NCI-H2171 treated with DMSO at 0.1 percent for 48 hours (cell line): ENCODE data around the gene TMEM161A.

ENCODE experiments used
- DNase-seq: peaks from one replicate; lab custom pipeline; 2025; lab: John Stamatoyannopoulos, UW

Gene TMEM161A

DNA sequence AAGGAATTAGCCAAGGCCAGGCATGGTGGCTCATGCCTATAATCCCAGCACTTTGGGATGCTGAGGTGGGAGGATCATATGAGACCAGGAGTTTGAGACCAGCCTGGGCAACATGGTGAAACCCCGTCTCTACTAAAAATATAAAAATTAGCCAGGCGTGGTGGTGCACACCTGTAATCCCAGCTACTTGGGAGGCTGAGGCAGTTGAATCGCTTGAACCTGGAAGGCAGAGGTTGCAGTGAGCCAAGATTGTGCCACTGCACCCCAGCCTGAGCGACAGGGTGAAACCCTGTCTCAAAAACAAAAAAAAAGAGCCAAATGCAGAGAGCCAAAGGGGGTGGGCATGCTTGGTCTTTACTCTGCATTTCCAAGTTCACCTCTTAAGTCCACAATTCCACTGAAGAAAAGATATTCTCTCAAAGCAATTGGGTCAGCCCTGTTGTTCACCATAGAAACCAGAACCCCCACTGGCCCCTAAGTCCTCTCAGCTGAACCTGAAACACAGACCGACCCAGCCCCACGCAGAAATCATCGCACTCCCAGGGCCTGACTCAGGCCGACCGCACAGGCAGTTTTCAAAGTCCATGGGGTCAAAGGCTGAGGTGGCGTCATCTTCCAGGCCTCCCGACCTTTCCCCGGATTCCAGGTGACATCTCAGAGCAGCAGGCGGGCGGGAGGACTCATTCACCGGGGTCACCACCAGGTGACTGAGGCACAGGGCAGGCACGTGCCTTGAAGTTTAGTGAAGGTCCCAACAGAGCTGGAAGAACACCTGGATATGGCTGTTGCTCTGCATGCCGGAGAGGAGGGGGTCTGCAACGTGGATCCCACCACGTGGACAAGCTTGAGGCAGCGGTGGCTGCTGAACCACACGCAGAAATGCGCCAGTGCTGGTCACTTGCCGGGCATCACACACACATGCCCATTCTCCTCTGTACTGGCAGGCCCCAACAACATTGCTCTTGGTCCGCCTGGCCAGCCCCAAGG is 41.3 kb downstream of the TMEM161A start:
- DNase-seq, result no peak

DNA sequence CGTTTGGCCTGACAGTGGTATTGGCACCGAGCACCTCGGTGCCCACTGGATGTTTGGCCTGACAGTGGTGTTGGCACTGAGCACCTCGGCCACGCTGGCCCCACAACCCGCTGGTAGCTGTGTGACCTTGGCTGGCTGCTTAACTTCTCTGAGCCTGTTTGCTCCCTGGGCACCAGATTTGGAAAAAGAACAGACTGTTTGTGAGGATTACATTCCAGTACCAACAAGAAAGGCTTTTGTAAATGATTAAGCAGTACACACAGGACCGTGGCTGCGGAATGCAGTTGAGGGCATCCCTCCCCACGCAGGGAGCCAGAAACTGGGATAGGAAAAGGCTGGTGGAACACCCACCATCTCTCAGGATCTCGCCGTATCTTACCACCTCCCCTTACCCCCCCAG is 42.6 kb downstream of the TMEM161A start:
- DNase-seq, result no peak

DNA sequence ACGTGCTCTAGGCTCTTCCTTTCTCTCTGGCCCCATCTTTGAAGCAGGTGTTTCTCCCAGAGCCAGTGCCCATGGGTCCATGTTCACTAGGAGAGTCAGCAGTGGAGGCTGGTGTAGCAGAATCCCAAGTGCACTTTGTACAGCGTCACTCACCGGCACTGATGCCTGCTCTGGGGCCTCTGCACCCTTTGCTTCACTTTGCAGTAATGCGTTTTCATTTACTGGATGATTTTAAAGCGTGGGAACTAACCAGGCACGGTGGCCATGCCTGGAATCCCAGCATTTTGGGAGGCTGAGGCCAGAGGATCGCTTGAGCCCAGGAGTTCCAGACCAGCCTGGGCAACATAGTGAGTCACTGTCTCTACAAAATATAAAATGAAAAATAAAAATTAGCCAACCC is 43.8 kb downstream of the TMEM161A start:
- no peak for DNase-seq

DNA sequence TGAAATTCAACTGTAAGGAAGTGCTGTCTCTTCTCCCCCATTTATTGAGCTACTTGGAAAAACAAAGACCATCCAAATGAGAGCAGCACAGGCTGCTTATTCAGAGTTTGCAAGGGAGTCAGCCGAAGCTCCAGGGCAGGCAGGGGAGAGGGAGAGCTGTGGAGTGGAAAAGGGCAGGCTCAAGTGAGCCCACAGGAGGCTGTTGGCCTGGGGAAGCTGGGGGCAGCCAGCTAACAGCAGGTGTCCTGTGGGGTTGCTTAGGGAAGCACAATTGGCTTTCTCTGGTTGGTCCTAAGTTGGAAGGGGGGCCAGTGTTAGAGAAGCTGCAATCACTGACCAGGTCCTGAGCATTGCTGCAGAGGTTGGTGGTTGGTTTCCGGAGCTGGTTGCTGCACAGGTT is 50.6 kb downstream of the TMEM161A start:
- no peak for DNase-seq

DNA sequence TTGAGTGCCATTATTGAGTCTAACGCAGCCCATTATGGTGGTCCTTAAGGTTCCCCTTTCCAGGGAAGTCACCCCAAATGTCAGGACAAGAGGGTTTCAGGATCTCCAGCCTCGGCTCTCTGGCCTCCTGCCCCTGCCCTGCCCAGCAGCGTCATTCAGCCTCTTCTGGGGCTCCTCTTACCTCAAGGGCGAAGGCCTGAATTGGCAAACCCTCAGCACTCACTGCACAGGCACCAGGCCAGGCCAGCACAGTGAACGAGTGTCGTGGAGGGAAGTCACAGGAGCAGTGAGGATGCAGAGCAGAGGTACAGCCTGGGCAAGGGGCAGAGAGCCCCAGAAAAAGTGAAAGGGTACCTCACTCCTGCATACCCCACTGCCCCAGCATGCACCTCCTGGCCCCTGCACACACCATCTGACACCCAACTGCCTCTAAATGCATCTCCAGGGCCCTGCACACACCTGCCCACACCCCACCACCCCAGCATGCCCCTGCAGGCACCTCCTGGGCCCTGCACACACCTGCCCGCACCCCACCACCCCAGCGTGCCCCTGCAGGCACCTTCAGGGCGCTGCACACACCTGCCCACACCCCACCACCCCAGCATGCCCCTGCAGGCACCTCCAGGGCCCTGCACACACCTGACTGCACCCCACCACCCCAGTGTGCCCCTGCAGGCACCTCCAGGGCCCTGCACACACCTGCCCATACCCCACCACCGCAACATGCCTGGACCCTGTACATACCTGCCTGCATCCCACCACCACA is 54.7 kb downstream of the TMEM161A start:
- no peak for DNase-seq

DNA sequence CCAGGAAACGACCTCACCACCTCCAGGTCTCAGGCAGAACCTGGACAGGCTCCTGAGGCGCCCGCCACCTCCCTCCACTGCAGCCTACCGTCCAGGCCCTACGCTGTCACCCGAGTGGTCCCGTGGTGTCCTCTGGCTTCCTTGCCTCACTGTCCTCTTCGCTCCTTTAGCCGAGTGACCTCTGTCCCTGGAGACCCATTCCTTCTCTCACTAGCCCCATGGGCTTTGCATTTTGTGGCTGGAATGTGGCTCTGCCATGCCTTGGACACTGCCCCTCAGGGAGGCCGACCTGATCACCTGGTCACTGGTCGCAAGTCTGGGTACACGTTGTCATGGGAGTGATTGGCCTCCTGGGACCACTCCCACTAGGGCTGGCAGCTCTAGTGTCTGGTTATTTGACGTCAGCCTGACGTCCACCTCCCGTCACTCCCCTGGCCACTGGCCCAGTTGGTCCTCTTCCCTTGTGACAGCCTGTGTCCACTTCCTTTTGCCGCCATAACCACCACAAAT is 56.6 kb downstream of the TMEM161A start:
- DNase-seq, result no peak

DNA sequence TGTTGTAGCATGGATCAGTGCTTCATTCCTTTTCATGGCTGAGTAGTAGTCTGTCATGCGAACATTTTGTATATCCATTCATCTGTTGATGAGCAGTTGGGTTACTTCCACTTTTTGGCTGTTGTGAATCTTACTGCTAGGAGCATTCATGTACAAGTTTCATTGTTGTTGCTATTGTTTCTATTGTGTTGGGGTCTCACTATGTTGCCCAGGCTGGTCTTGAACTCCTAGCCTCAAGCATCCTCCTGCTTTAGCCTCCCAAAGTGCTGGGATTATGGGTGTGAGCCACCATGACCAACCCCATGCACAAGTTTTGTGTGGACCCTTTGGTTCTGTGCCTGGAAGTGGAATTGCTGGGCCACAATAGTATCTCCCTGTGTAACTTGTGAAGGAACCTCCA is 58.7 kb downstream of the TMEM161A start:
- no peak for DNase-seq

DNA sequence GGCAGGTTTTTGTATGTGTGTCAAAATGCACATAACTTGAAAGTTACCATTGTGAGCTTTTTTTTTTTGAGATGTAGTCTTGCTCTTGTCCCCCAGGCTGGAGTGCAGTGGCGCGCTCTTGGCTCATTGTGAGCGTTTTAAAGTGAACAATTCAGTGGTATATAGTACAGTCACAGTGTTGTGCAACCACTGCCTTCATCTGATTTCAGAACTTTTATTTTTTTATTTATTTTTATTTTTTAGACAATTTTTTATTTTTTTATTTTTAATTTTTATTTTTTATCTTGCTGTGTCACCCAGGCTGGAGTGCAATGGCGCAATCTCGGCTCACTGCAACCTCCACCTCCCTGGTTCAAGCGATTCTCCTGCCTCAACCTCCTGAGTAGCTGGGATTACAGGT is 59.5 kb downstream of the TMEM161A start:
- no peak for DNase-seq

DNA sequence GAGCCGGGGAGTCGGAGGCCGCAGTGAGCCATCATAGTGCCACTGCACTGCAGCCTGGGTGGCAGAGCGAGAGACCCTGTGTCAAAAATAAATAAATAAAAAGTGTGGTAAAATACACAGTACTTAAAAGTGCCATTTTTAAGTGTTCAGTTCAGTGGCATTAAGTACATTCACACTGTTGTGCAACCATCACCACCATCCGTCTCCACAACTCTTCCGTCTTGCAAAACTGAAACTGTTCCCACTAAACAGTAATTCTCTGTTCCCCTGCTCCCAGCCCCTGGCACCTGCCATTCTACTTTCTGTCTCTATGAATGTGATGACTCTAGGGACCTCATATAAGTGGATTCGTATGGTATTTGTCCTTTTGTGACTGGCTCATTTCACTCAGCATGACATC is 61.2 kb downstream of the TMEM161A start:
- peak; percentile 47 for DNase-seq

DNA sequence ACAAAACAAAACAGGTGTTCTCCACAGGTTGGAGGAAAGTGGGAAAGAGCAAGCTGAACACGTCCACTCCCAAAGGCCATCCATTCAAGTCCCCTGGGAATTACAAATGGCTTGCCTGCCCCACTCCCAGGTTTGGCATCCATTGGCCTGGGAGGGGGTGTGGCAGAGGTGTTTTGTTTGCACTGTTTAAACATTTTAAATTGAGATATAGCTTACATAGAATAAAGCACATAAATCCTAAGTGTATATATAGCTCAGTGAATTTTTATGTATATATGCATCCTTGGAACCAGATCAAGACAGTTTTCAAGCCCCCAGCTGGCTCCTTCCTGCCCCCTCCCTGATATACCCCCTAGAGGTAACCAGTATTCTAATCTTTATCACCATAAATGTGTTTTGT is 61.8 kb downstream of the TMEM161A start:
- DNase-seq, result no peak

DNA sequence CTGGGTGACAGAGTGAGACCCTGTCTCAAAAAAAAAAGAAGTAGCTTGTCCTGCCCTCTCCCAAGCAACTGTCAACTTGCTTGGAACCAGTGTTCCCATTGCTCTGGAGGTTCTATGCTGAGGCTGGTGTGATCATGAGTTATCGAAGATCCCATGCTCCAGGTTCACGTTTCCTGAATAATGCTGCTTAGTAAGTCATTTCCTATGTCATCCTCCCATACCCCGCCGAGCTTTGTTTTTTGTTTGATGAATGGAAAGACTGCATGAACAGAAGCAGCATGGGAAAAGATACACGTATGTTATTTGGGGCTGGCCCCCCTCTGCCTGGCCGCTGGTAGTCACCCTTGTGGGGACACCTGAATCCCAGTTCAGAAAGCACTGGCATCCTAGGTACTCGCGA is 63.2 kb downstream of the TMEM161A start:
- DNase-seq, result no peak

DNA sequence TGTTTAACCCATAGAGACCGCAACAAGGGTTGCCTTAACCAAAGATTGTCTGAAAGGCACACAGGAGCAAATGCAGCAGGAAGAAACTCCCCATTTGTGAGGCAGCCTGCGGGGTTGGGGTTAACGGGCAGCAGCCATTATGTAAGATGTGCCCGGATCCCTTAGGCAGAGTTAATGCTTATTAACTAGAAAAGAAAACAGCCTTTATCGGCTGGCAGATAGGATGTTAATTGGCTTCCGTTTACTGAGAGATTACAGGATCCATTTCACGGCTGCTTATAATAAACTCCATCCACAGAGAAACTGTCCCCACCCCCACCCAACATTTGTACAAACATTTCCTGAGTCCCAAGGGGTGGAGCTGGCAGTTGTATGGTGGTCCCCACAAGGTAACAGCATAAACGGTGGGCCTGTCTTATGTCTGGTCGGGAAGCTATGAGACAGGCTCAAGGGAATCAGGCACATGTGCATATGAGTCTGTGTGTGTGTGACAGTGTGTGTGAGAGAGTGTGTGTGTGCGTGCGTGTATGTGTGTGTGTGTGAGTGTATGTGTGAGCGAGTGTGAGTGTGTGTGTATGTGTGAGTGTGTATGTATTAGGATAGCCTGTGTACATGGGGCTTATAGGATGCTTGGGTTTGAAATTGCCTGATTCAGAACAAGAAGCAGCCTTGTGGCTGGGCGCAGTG is 63.9 kb downstream of the TMEM161A start:
- DNase-seq, result peak; percentile 20

DNA sequence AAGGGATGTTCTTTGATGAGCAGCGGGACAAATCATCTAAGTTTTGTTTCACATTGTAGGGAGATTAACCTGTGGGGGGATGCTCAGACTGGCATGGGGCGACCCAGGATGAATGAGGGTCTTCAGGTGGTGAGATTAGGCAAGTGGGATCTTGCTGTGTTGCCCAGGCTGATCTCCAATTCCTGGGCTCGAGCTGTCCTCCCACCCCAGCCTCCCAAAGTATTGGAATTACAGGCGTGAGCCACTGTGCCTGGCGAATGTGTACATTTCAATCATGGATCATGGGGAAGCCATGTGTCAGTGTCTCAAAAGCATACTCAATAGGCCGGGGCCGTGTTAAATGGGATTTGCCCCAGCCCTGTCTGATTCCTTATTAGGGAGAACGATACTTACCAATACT is 66.4 kb downstream of the TMEM161A start:
- no peak for DNase-seq
